HG02571 (cell line): Measurements from ENCODE around the gene SLC25A23.
A peak's percentile ranks its signal among the peaks of the same experiment; 100 is the strongest.
"Not testable (repeated sequence)": the region's sequence is repeated elsewhere in the genome, so short reads cannot be mapped to it uniquely, and the experiment has no call there.

ENCODE experiments used
- ATAC-seq: cut with Tn5 transposase; IDR thresholded peaks from one replicate; pipeline ENCODE4 v1.9.1; 2021; ENCODE audit warnings: mild to moderate bottlenecking, moderate library complexity; ENCODE audit not compliant: unreplicated experiment

Gene SLC25A23

GRCh38 chr19:6459262-6460098 lies at the start of gene SLC25A23:
SLC25A23 (minus strand) TSS chr19:6459792; CDS start chr19:6459628, 164 bp downstream.
- ATAC-seq: peak; percentile 30

- ATAC-seq: not testable (repeated sequence)
These were observed 48.6 kb upstream of the SLC25A23 start for GRCh38 chr19:6508028-6508771.

GRCh38 chr19:6503407-6504201 lies 44.0 kb upstream of the SLC25A23 start:
- no peak for ATAC-seq

GRCh38 chr19:6501740-6502648 lies 42.4 kb upstream of the SLC25A23 start, which contains the start of gene TUBB4A:
TUBB4A (minus strand) TSS chr19:6502309; CDS start chr19:6502212, 97 bp downstream.
- ATAC-seq: no peak

- no peak for ATAC-seq
These were observed 41.5 kb upstream of the SLC25A23 start for GRCh38 chr19:6500837-6501739.

GRCh38 chr19:6499052-6499790 lies 39.6 kb upstream of the SLC25A23 start:
- ATAC-seq: no peak

- ATAC-seq: no peak
These were observed 38.9 kb upstream of the SLC25A23 start for GRCh38 chr19:6498294-6499036.

GRCh38 chr19:6495947-6496346 lies 36.4 kb upstream of the SLC25A23 start:
- no peak for ATAC-seq

GRCh38 chr19:6494438-6495036 lies 34.9 kb upstream of the SLC25A23 start:
- no peak for ATAC-seq

GRCh38 chr19:6491802-6492592 lies 32.4 kb upstream of the SLC25A23 start:
- ATAC-seq: no peak

GRCh38 chr19:6490134-6490533 lies 30.5 kb upstream of the SLC25A23 start:
- no peak for ATAC-seq

GRCh38 chr19:6489278-6490061 lies 29.9 kb upstream of the SLC25A23 start:
- peak; percentile 51 for ATAC-seq

GRCh38 chr19:6484831-6485230 lies 25.2 kb upstream of the SLC25A23 start:
- ATAC-seq: no peak

- no peak for ATAC-seq
These were observed 24.6 kb upstream of the SLC25A23 start for GRCh38 chr19:6484230-6484629.

GRCh38 chr19:6483235-6483634 lies 23.6 kb upstream of the SLC25A23 start:
- no peak for ATAC-seq

GRCh38 chr19:6482343-6482686 lies 22.7 kb upstream of the SLC25A23 start:
- no peak for ATAC-seq
